Ovary (tissue), 3 donors: ENCODE results near the gene VAMP5.

ENCODE experiments used
- CTCF ChIP-seq, 3 donors: fragments of 450-650 bp in 2 of 3; fragments of 200-600 bp in 1 of 3; IDR thresholded peaks; one replicate each; pipeline versions ENCODE4 v1.5.1 to v1.8.0; 2016 to 2022; ENCODE audit warnings: antibody characterized with exemption in 3 of 3, mild to moderate bottlenecking in 1 of 3
- EP300 ChIP-seq: sonication (generic); formaldehyde crosslinking; IDR thresholded peaks from one replicate; pipeline ENCODE4 v1.6.1; 2017; ENCODE audit warnings: antibody characterized with exemption
- POLR2A ChIP-seq: fragments of 450-650 bp; IDR thresholded peaks from one replicate; pipeline ENCODE4 v1.6.1; 2017; ENCODE audit warnings: antibody characterized with exemption, mild to moderate bottlenecking, moderate library complexity
- donor health status: DM: no; HTN: no; CAD: no.

- TF ChIP-seq POLR2A, result no peak
- TF ChIP-seq CTCF (IDR thresholded peaks at IDR 0.05), result no peak
- no peak for TF ChIP-seq EP300
These were observed 26.1 kb upstream of the VAMP5 start for GRCh38 chr2:85558160-85558559.
